ENCODE data around the gene COL1A2. TPM values are rescaled to one million over a fixed set of nuclear protein-coding genes. Genes with fewer than 3 reads are reported as not detected.

Gene COL1A2
- total RNA-seq, 4 donors from 2014 or later: 28.0 to 404 (median 59.1) TPM

DNA sequence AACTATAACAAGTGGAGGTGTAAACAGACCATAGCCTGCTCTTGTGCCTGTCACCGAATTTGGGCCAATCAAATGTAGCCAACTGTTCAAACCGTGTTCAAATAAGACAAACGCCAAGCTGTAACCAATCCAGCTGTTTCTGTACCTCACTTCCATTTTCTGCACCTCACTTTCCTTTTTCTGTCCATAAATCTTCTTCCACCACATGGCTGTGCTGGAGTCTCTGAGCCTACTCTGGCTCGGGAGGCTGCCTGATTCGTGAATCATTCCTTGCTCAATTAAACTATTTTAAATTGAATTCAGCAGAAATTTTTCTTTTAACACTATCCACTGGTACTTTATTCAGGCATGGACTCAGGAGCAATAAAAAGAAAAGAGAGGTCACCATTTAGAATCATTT lies 29.9 kb upstream of the COL1A2 start:
- Histone ChIP-seq H3K27ac (no peak overlapping the region), H3K4me3 (no peak overlapping the region), H3K4me1 (no peaks in the 10 kb centered on the region), H3K36me3 (no peaks in the 10 kb centered on the region), H3K27me3 (no peaks in the 10 kb centered on the region), H3K9me3 (no peaks in the 10 kb centered on the region)
- no peak for DNase-seq
- TF ChIP-seq, protein P1, sequence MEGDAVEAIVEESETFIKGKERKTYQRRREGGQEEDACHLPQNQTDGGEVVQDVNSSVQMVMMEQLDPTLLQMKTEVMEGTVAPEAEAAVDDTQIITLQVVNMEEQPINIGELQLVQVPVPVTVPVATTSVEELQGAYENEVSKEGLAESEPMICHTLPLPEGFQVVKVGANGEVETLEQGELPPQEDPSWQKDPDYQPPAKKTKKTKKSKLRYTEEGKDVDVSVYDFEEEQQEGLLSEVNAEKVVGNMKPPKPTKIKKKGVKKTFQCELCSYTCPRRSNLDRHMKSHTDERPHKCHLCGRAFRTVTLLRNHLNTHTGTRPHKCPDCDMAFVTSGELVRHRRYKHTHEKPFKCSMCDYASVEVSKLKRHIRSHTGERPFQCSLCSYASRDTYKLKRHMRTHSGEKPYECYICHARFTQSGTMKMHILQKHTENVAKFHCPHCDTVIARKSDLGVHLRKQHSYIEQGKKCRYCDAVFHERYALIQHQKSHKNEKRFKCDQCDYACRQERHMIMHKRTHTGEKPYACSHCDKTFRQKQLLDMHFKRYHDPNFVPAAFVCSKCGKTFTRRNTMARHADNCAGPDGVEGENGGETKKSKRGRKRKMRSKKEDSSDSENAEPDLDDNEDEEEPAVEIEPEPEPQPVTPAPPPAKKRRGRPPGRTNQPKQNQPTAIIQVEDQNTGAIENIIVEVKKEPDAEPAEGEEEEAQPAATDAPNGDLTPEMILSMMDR (IDR thresholded peaks at IDR 0.05): no peak
- no peak for TF ChIP-seq POLR2A (IDR thresholded peaks at IDR 0.05)

DNA sequence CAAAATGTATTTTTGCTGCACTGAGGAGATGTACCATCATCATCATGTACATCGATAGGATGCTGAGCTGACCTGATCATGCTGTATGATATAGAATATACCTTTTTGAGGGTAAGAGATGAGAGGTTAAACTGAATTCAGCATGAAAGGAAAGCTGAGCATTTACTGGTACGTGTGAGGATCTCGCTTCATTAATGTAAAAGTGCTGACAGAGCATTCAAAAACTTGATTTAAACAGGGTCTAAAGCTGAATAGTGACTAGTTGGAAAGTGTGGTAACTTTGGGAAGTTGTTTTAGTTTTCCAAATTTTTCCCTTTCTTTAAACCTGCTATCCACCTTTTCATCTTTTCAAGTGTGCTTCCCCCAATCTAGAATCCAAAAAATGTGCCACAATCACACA lies 28.5 kb upstream of the COL1A2 start:
- no peaks in the 10 kb centered on the region for H3K9me3 ChIP-seq
- H3K27ac ChIP-seq: no peak overlapping the region
- DNase-seq: no peak
- TF ChIP-seq POLR2A (IDR thresholded peaks at IDR 0.05): no peak
- TF ChIP-seq, protein P1 (IDR thresholded peaks at IDR 0.05): no peak
- H3K27me3 ChIP-seq: no peaks in the 10 kb centered on the region
- H3K4me1 ChIP-seq: no peaks in the 10 kb centered on the region
- no peak overlapping the region for H3K4me3 ChIP-seq
- H3K36me3 ChIP-seq: no peaks in the 10 kb centered on the region

DNA sequence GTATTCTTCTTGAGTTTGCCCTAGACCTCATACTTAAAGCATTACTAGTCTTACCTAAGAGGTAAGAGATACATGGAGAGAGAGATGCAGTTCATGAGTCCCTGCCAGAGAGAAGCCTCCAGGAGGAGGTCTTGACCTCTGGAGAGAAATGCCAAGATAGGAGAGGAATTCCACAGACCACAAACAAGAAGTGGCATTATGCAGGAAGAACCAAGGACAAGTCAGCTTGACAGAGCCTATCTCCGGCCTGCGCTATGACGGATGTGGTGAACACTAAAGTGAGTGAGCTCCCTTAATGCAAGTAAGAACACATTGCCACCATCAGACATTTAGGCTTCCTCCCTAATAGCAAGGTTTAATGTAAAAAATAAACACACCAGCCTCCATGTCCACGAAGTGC lies 27.9 kb upstream of the COL1A2 start:
- no peaks in the 10 kb centered on the region for H3K27me3 ChIP-seq
- no peaks in the 10 kb centered on the region for H3K9me3 ChIP-seq
- DNase-seq: no peak
- no peak overlapping the region for H3K4me3 ChIP-seq
- TF ChIP-seq, protein P1 (IDR thresholded peaks at IDR 0.05): no peak
- TF ChIP-seq POLR2A (IDR thresholded peaks at IDR 0.05): no peak
- no peaks in the 10 kb centered on the region for H3K36me3 ChIP-seq
- H3K4me1 ChIP-seq: no peaks in the 10 kb centered on the region
- no peak overlapping the region for H3K27ac ChIP-seq

DNA sequence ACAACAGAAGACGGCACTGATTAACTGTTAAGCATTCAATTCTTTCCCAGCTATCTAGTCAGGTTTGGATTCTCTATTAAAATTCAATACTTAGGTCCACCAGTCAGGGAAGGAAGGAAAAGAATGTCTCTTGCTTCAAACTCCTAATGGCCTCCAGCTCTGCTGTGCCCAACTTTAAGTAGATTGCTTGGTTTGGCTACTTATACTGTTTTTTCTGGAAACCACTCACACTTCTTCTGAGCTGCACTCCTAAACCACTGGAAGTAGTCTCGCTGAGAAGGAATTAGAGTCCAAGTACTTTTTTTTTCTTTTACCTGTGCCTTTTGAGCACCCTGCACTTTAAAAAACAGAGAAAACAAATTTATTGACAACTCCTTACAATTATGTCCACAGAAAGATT lies 26.7 kb upstream of the COL1A2 start:
- Histone ChIP-seq H3K4me3 (no peak overlapping the region), H3K36me3 (no peaks in the 10 kb centered on the region), H3K4me1 (no peaks in the 10 kb centered on the region), H3K9me3 (no peaks in the 10 kb centered on the region), H3K27ac (peak overlapping the region in 2 of 4 donors; percentile 39 to 55), H3K27me3 (no peaks in the 10 kb centered on the region)
- DNase-seq: no peak
- TF ChIP-seq POLR2A (IDR thresholded peaks at IDR 0.05): no peak
- TF ChIP-seq, protein P1 (IDR thresholded peaks at IDR 0.05): no peak

DNA sequence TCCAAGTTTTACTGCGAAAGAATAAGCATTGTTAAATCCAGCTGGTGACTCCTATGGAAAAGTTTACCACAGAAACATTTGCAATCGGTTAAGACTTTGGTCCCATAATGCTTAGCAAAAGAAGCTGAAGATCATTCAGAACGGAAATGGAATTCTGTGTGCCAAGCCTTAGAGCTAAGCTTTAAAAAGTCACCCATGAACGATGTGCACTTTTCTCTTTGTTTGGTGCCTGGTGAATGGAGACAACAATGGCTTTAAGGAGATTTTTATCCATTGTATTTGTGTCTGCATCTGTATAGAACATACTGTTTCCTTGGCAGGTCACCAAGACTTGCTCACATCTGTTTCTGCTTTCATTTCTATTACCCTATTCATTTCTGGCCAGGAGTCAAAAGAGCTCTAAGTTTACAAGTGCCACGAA lies 26.3 kb upstream of the COL1A2 start:
- H3K4me1 ChIP-seq: no peaks in the 10 kb centered on the region
- H3K4me3 ChIP-seq: no peak overlapping the region
- H3K27me3 ChIP-seq: no peaks in the 10 kb centered on the region
- no peak for DNase-seq
- H3K27ac ChIP-seq: peak overlapping the region in 2 of 4 donors; percentile 39 to 55
- no peak for TF ChIP-seq POLR2A (IDR thresholded peaks at IDR 0.05)
- TF ChIP-seq, protein P1 (IDR thresholded peaks at IDR 0.05): no peak
- no peaks in the 10 kb centered on the region for H3K36me3 ChIP-seq
- H3K9me3 ChIP-seq: no peaks in the 10 kb centered on the region

DNA sequence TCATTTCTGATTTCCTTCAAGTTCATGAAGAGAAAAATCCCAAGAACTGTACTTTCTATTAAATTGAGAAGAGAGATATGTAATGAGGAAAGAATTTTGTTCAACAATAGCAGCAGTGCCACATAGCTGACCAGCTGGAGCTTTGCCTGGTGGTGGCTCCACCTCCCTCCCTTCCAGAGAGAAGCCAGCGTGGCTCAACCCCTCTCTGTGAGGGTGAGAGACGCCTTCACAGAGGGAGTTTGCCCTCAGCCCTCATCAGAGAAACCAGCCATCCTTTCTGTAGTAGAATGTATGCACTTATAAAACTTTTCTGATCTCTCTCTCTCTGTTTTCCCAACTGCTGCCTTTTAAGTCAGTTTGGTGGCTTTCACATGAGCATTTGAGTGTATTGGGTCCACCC lies 20.5 kb upstream of the COL1A2 start:
- peak in 1 of 3 donors; percentile 66 for DNase-seq
- no peaks in the 10 kb centered on the region for H3K27me3 ChIP-seq
- H3K9me3 ChIP-seq: no peaks in the 10 kb centered on the region
- H3K4me3 ChIP-seq: no peak overlapping the region
- TF ChIP-seq, protein P1 (IDR thresholded peaks at IDR 0.05): no peak
- no peak for TF ChIP-seq POLR2A (IDR thresholded peaks at IDR 0.05)
- H3K36me3 ChIP-seq: no peaks in the 10 kb centered on the region
- H3K4me1 ChIP-seq: no peaks in the 10 kb centered on the region
- peak overlapping the region; percentile 3 to 84 (median 66) for H3K27ac ChIP-seq
